Erythroblast (primary cell): Measurements from ENCODE around the gene TENM4.

Experiments used
- DNase-seq, 2 experiments: peaks; one replicate each; lab custom pipeline; 2025; lab: John Stamatoyannopoulos, UW
- GATA1 ChIP-seq: IDR thresholded peaks from 2 replicates; pipeline ENCODE4 v1.6.1; 2011; ENCODE audit warnings: low read depth, mild to moderate bottlenecking, control low read depth, low read length, moderate library complexity
- POLR2A ChIP-seq: IDR thresholded peaks from 2 replicates; pipeline ENCODE4 v1.6.1; 2011; ENCODE audit warnings: mild to moderate bottlenecking, low read length

TENM4 gene

DNA sequence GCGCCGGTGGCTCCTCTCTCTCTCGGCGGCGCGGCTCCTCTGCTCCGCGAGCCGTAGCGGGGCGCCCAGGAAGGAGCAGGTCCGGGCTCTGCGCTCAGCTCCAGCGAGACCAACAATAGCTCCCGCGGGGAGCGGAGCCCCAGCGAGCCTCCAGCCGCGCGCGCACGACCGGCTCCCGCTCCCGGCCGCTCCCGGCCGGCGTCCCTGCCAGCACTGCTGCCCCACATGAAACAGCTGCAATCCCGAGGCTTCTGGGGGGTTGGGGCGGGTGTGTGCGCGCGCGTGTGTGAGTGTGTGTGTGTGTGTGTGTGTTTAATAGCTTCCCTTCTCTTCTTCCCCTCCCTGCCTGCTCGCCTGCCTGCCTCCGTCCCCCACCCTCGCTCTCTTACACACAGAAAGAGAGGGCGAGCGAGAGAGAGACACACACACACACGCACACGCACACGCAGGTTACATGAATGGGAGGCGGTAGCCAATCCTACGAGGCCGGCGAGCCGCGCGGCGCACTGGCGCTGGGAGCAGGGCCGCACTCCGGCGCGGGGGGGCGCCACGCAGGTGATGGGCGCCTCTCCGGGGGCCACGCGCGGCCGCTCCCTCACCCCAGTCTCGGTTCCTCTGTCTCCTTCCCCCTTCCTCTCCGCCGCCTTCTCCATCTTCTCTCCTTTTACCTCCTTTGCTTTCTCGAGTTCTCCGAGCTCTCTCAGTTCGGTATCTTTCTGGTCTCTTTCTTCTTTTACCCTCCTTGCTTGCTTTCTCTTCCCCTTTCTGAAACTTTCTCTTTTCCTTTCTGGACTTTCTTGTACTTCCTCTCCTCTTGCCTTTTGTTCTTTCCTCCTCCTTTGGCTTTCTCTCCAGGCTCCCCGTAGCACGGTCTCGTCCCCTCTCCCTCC lies at the start of gene TENM4:
Gene TENM4 (minus strand): TSS at position 460 of the 890 bp plus-strand sequence. CDS start 371,086 bp downstream, outside the sequence.
- TF ChIP-seq POLR2A (no peak), GATA1 (no peak)
- no peak for DNase-seq

DNA sequence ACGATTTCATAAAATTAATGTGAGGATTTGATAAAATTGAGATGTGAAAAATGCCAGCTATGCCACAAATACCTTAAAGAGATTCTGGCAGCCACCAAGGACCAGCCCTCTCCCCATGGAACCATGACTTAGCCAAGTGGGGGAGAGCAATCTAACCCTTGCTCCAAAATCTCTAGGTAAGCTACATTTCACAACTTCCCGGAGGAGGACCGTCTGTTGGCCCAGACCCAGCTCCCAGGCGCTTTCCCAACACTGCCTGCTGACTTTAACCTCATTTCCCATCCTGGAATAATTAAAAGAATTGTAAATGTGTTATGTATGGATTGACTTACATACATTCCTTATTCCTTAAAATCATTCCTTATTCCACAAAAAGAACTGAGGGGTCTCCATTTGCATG lies 47.5 kb upstream of the TENM4 start:
- TF ChIP-seq POLR2A, result no peak
- no peak for TF ChIP-seq GATA1
- no peak for DNase-seq

DNA sequence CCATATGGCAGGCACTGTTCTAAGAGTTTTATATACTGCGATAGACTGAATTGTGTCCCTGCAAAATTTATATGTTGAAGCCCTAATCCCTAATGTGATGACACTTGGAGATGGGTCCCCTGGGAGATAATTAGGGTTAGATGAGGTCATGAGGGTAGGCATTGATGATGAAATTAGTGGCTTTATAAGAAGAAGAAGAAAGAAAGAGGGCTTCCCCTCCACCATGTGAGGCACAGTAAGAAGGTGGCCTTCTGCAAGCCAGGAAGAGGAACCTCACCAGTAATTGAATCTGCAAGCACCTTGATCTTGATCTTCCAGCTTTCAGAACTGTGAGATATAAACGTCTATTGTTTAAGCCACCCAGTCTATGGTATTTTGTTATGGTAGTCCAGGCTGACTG lies 46.6 kb upstream of the TENM4 start:
- no peak for DNase-seq
- TF ChIP-seq GATA1 (no peak), POLR2A (no peak)

DNA sequence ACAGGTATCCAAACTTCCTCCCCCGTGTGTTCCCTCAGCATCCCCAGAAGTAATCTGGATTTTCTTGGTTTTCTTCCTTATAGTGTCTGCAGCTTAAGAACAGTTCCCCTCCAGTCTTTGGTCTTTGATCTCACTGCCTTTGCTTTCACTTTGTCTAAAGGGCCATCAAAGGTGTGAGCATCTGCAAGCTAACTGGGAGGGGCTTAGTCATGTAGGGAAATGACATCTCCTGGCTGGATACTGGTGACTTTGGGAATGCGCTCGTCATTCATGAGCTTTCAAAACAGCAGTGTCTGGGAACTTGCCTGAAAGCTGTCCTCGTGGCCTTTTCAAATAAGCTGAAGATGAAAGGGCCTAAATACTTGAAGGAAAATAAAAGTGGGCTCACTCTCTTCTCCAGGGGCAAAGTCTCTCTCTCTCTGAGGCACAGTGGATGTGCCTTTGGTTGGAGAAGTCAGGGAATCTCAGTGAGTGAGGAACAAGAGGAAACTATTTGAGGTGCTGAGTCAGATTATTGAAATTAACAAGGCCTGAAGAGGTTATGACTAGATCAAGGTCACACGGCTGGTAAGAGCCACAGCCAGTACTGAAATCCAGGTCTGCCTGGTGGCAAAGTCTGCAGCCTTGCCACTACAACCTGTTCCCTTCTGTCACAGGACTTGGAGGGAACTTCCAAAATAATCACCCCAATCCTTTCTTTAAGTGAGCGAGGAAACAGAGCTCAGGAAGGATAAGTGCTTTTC lies 45.6 kb upstream of the TENM4 start:
- TF ChIP-seq GATA1, result no peak
- no peak for TF ChIP-seq POLR2A
- DNase-seq, result no peak

DNA sequence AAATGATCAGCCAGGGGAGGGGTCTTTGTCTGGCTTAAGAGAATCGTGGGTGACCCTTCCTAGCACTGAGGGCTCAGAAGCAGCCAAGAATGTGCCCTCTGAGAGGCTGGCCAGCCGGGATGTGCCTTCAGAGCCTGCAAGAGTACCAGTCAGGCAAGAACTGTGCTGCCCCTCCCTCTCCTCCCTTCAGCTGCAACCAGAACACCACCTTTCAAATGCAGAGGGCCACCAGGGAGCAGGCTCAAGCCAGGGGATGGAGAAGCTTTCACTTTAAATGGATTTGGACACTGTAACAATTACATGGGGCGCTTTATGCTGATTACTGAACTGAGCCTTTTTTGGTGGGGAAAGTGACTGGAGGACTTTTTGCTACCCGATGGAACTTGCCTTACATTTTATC lies 44.9 kb upstream of the TENM4 start:
- TF ChIP-seq POLR2A (no peak), GATA1 (no peak)
- DNase-seq, result no peak

DNA sequence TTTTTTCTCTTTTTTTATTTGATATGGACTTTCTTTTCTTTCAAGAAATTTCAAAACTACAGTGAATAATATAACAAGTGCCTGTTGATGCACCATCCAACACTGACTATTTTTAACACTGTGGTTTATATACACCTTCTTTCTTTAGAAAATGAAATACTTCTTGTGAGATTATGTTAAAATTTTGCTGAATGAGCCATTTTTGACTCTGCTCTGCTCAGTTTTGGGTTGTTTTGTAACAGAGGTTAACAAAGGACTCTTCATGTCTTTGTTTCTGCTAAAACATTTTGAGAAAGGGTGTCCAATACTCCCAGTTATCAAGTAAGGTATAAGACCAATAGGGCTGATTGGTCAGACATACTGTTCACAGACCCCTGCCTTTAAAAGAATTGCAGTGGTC lies 44.0 kb upstream of the TENM4 start:
- DNase-seq, result no peak
- no peak for TF ChIP-seq POLR2A
- TF ChIP-seq GATA1, result no peak

DNA sequence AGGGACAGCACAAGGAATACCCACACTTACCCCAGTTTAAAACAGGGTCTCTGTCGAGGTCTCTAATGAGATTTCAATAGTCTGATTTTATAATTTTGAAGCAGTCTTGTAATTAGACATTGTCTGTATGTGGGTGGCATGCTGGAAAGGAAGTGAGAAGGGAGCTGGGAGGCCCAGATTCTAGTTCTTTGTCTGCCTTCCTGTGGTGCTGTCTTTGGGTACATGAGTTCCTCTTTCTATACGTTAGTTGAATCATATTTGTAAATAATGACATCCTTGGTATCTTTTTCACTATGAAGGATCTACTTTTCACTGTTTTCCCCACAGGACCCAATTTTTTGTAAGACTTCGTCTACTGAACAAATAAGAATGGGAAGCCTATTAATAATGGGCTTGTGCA lies 42.0 kb upstream of the TENM4 start:
- TF ChIP-seq POLR2A, result no peak
- no peak for TF ChIP-seq GATA1
- no peak for DNase-seq

DNA sequence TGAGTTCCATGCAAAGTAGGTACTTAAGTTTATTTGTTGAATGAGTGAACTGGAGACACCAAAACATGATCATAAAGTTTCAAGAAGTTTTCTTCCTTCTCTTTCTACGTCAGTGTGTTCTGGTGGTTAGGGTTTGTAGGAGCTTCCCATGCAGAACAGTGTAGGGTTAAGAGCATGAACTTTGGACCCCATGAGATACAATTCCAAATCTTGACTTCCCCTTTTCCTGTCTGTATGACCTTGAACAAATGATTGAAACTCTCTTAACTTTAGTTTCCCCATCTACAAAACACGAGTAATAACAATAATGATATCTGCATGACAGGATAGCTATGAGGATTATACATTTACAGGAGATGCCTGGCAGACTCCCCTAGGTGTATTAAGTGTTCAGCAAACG lies 41.0 kb upstream of the TENM4 start:
- DNase-seq, result no peak
- no peak for TF ChIP-seq POLR2A
- TF ChIP-seq GATA1, result no peak

DNA sequence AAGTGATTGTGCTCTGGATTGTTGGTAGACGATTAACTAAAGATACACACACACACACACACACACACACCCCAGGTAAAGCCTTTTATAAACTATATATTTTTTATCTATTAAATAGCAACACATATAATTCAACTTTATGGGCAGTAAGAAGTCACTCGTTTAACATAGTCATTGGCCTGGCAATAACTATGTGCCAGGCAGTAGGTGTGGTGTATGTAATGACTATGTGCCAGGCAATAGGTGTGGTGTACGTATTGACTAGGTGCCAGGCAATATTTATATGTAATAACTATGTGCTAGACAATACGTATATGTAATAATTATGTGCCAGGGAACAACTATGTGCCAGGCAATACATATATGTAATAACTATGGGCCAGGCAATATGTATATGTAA lies 40.0 kb upstream of the TENM4 start:
- TF ChIP-seq GATA1 (no peak), POLR2A (no peak)
- DNase-seq, result no peak

DNA sequence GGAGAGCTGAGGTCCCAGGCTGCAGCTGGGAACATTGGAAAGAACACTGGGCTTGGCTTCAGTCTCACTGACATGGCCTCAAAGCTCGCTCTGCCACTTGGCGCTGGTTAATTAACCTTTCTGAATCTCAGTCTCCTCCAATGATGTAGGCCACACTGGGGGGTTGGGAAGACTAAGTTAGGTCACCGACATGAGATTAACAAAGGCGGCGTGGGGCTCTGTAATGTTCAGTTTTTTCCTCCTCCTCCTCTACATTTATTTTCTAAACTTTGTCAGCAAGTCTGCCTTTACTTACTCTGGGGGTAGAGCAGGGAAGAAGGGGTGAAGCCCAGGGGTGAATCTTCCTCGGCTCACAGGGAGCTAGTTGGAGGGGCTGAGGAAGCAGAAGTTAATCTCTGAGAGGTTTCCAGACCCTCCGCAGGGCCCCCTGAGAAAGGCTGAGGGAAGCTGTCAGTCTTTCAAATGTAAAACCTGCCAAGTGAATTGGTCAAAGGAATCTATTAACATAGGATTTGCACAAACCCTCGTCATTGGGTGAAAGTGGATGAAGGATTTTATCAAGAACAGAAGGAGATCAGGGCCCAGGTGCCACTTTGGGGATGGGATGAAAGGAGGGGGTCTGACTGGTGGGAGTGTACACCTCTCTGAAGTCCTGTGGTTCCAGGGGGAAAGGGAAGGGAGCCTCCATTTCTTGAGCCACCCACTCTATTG lies 32.1 kb upstream of the TENM4 start:
- TF ChIP-seq GATA1, result no peak
- no peak for TF ChIP-seq POLR2A
- DNase-seq, result no peak

DNA sequence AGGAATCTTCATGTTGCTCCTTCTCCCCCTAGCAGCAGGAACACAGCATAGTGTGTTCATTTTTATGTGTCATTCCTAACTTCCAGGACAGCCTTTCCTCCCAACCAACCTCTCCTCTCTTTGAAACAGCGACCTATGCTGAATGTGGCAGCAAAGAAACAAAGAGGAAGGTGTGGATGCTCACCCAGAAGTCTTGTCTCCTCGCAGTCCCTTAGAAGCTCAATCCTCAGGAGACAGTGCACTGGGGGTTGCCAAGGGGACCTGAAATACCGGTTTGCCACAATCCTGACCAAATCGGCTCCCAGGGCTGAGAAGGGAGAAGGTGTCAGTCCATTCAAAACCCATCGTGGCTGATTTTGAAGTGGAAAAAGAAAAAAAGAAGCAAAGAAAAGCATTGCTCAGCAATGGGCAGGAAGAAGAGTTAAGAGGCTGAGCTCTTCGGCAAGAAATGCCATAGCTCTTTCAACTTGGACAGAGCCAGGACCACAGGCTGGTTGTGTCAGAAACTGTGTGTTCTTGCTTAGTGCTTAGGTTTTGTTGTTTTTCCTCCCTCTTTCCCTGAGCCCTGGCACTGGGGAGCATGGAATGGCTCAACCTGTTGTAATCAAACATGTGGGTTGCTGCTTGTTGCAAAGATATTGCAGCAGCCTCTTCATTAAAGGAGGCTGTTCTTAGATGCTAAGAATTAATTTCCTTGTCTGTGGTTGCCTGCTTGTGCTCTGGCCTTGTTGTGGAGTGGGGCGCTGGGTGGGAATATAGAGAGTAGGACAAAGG lies 30.4 kb upstream of the TENM4 start:
- DNase-seq, result no peak
- TF ChIP-seq GATA1 (no peak), POLR2A (no peak)

DNA sequence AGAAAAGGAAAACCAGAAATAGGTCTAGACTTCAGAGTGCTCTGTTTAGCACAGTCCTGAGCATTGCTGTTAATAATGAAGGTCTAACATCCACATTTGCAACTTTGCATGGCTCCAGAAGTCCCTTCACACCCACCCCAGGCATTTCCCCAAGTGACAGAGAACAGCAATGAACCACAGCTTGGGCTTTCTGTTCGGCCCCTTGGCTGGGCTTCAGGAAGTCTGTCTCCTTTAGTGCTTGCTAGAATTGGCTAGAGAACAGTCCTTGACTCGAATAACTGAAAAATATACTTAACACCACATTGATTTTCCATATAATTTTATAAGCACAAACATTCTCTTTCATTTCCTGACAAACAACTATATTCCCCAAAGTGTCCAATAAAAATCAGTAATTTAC lies 29.3 kb upstream of the TENM4 start:
- TF ChIP-seq POLR2A, result no peak
- no peak for TF ChIP-seq GATA1
- no peak for DNase-seq

DNA sequence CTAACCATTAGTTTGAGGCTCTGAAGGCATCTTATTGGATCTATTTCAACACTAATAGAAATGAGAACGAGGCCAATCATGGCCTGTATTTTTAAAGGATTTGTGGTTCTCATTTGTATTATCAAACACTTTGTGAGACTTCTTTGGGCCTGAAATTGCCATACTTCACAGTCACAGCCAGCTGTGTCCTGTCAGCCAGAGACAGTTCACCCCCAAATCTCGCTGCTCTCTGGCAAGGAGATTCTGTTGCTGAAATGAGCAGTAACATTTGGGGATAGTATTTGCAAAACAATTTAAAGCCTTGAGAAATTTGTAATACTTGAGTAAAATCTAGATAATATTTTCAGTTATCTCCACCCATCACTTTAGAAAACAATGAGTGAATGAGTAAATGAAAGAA lies 26.9 kb upstream of the TENM4 start:
- TF ChIP-seq POLR2A (no peak), GATA1 (no peak)
- DNase-seq, result no peak
